Stimulated activated CD8-positive, alpha-beta memory T cell treated with anti-CD3 and anti-CD28 coated beads, Interleukin-7, amount 100 ng/mL, for 24 hours (primary cell): ENCODE results near the gene HNRNPU.

Source experiments
- DNase-seq: peaks from one replicate; pipeline ENCODE4 v3.0.0-alpha.2; 2020; ENCODE audit warnings: low read depth

HNRNPU gene

GRCh38 chr1:244802041-244802440, 62.3 kb downstream of the HNRNPU start:
- no peak for DNase-seq

GRCh38 chr1:244801246-244801645, 63.1 kb downstream of the HNRNPU start:
- no peak for DNase-seq

- no peak for DNase-seq
These were observed 63.5 kb downstream of the HNRNPU start for GRCh38 chr1:244800821-244801220.
